Cardiac muscle cell (in vitro differentiated cells and primary cell): ENCODE data around the gene SH2D4B. TPM values are rescaled to one million over a fixed set of nuclear protein-coding genes. Genes with fewer than 3 reads are reported as not detected.
A peak's percentile ranks its signal among the peaks of the same experiment; 100 is the strongest.

Source experiments
- DNase-seq, 2 donors: peaks; one replicate each; pipeline versions ENCODE4 v3.0.0 to v3.0.0-alpha.2; 2010 to 2017; ENCODE audit warnings: low read depth in 1 of 2, low spot score in 1 of 2
- H3K27ac ChIP-seq: fragments of 200-600 bp; sonication (generic); 2 replicates; pipeline ENCODE4 v1.5.1; 2016
- H3K27me3 ChIP-seq: fragments of 200-600 bp; sonication (generic); 2 replicates; pipeline ENCODE4 v1.6.0; 2016; ENCODE audit warnings: control low read depth
- H3K36me3 ChIP-seq: fragments of 200-600 bp; sonication (generic); 2 replicates; pipeline ENCODE4 v1.5.1; 2016; ENCODE audit warnings: control low read depth
- H3K4me1 ChIP-seq: fragments of 200-600 bp; sonication (generic); 2 replicates; pipeline ENCODE4 v1.8.1; 2017; ENCODE audit warnings: low read depth, mild to moderate bottlenecking, mixed run types
- H3K4me3 ChIP-seq: fragments of 200-600 bp; sonication (generic); 2 replicates; pipeline ENCODE4 v1.5.1; 2016; ENCODE audit warnings: mild to moderate bottlenecking
- H3K9me3 ChIP-seq: fragments of 200-600 bp; sonication (generic); 2 replicates; pipeline ENCODE4 v1.5.1; 2017; ENCODE audit warnings: low read depth, mild to moderate bottlenecking, control low read depth
- CTCF ChIP-seq: IDR thresholded peaks from 2 replicates; pipeline ENCODE4 v1.5.1; 2012; ENCODE audit warnings: low read depth, mild to moderate bottlenecking, low read length
- polyA plus RNA-seq: library from polyadenylated mRNA; unstranded; fragments of >200 nt; fragmentation: Nextera tagmentation; extraction: Ambion mirVana; gene quantifications from 2 replicates; pipeline ENCODE4 v1.2.1, GENCODE V29; 2016
- total RNA-seq: library from RNA; depleted of rRNA; stranded (reverse); fragments of >200 nt; gene quantifications from 2 replicates; pipeline ENCODE4 v1.2.3, GENCODE V29; 2016

SH2D4B gene
- total and polyA plus RNA-seq, 2 experiments from 2014 or later: not detected

DNA sequence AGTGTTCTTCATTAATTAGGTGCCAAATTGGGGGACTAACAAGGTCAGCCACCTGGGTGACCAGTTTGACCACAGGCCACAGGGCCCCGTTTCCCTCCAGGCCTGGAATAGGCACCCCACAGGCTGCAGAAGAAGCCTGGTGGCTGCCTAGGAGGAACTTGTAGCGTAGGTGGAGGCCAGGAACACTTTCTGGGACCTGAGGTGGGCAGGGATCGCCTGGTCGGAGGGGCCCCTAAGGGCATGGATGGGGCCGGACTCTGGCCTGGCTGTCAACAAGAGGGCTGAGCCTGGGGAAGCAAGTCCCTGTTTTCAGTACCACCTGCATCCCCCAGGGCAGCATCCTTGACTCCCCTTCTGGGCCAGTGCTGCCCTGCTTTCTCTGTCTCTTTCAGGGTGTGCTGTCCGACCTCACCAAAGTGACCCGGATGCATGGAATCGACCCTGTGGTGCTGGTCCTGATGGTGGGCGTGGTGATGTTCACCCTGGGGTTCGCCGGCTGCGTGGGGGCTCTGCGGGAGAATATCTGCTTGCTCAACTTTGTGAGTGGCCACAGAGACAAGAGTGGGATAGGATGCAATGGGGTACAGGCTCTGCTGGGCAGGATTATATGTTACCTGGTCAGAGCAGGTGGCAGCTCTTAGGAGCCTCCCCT, 30.7 kb upstream of the SH2D4B start:
- H3K9me3 ChIP-seq: no peaks in the 10 kb centered on the region
- H3K4me1 ChIP-seq: peaks cover 10% of the 10 kb centered on the region
- no peak for TF ChIP-seq CTCF
- H3K4me3 ChIP-seq: no peak overlapping the region
- no peaks in the 10 kb centered on the region for H3K27me3 ChIP-seq
- no peak overlapping the region for H3K27ac ChIP-seq
- no peaks in the 10 kb centered on the region for H3K36me3 ChIP-seq
- DNase-seq: no peak

- TF ChIP-seq CTCF: no peak
- Histone ChIP-seq H3K4me3 (no peak overlapping the region), H3K9me3 (no peaks in the 10 kb centered on the region), H3K36me3 (peaks cover 18% of the 10 kb centered on the region), H3K27me3 (no peaks in the 10 kb centered on the region), H3K27ac (no peak overlapping the region), H3K4me1 (peaks cover 5% of the 10 kb centered on the region)
- no peak for DNase-seq
Measured at GRCh38 chr10:80509108-80509402, 28.6 kb upstream of the SH2D4B start.

DNA sequence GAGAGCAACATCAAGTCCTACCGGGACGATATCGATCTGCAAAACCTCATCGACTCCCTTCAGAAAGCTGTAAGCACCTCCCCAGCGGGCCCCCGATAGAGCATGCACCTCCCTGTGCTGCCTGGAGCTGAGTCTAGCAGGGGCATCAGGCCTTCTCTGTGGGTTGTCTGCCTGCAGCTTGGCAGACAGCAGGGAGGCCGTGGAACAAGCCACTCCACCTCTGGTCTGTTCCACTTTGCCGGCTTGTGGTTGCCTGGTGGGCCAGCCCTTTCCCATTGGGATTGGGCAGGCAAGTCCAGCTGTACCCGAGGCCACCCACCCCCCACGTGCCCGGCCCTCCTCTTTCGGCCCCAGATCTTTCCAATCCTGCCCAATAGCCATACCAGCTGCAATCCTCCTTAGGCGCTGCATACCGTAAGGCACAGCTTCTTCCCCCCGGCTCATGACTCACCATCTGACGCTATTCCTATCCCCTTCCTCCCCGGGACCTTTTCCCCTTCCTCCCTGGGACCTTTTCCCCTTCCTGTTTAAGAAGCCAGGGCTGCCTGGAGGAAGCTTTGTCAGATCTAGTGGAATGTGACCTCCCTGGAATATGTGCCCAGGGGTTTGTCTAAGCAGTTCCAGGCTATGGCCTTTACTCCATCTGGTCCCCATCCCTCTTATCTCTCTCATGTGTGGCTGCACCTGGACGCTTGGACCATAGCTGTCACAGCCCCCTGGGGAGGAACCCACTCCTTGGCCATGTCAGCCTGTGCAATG, 28.1 kb upstream of the SH2D4B start:
- H3K27ac ChIP-seq: no peak overlapping the region
- DNase-seq: peak in 1 of 2 donors; percentile 91

GRCh38 chr10:80512031-80512526, 25.6 kb upstream of the SH2D4B start:
- H3K4me1 ChIP-seq: no peaks in the 10 kb centered on the region
- no peak overlapping the region for H3K4me3 ChIP-seq
- H3K27ac ChIP-seq: no peak overlapping the region
- no peak for DNase-seq
- H3K9me3 ChIP-seq: no peaks in the 10 kb centered on the region
- no peak for TF ChIP-seq CTCF
- peaks cover 21% of the 10 kb centered on the region for H3K36me3 ChIP-seq
- H3K27me3 ChIP-seq: no peaks in the 10 kb centered on the region

More for the DNA sequence above, 28.1 kb upstream of the SH2D4B start:
- Histone ChIP-seq H3K4me3 (no peak overlapping the region), H3K27me3 (no peaks in the 10 kb centered on the region), H3K4me1 (no peaks in the 10 kb centered on the region), H3K36me3 (peaks cover 21% of the 10 kb centered on the region), H3K9me3 (no peaks in the 10 kb centered on the region)
- TF ChIP-seq CTCF: no peak

DNA sequence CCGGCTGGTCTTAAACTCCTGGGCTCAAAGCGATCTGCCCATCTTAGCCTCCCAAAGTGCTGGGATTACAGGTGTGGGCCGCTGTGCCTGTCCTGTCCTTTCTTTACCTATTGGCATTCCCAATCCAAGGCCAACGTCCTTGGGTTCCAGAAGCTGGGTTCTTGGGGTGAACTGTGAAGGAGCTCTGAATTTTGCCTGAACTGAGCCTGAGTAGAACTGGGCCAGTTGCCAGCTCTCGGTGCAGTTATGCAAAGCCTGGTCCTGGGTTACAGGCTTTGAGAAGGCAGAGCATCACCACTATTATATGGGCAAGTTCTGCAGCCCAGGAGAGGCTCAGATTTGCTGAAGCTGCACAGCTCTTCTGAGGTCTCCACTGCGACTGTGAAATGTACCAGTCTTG, 24.6 kb upstream of the SH2D4B start:
- no peak for DNase-seq
- H3K27me3 ChIP-seq: no peaks in the 10 kb centered on the region
- no peak overlapping the region for H3K4me3 ChIP-seq
- H3K9me3 ChIP-seq: no peaks in the 10 kb centered on the region
- no peaks in the 10 kb centered on the region for H3K4me1 ChIP-seq
- no peak overlapping the region for H3K27ac ChIP-seq
- H3K36me3 ChIP-seq: peaks cover 26% of the 10 kb centered on the region
- no peak for TF ChIP-seq CTCF
